GM12878 (cell line): ENCODE measurements around the gene C16orf74. TPM values are rescaled to one million over a fixed set of nuclear protein-coding genes. Genes with fewer than 3 reads are reported as not detected.

Experiments
- ATAC-seq: fragments of 200-7000 bp; cut with Tn5 transposase; 3 replicates; pipeline ENCODE4 v1.9.1; 2020; ENCODE audit warnings: mild to moderate bottlenecking, moderate library complexity
- BruUV-seq: library from RNA; stranded (reverse); fragments of 400-500 nt; replicated peaks from 2 replicates; lab custom pipeline; 2021; lab: Mats Ljungman, UMichigan
- CTCF ChIA-PET: fragments of 300-600 bp; sonication (Branson Sonifier 250); formaldehyde crosslinking; extraction: SDS; loops from one replicate; lab custom pipeline; 2021; ENCODE audit warnings: inconsistent platforms; lab: Yijun Ruan, JAX
- POLR2A ChIA-PET: fragments of 350-600 bp; formaldehyde crosslinking; extraction: SDS; loops from one replicate; lab custom pipeline; 2021; ENCODE audit warnings: inconsistent platforms; lab: Charles Lee
- RAD21 ChIA-PET: fragments of 300-600 bp; sonication (Branson Sonifier 250); formaldehyde crosslinking; loops from one replicate; lab custom pipeline; 2023; ENCODE audit warnings: antibody characterized with exemption; ENCODE audit not compliant: unreplicated experiment; lab: Charles Lee
- SMC1A ChIA-PET: fragments of 300-600 bp; sonication (Branson Sonifier 250); formaldehyde crosslinking; loops from one replicate; lab custom pipeline; 2023; ENCODE audit not compliant: unreplicated experiment, uncharacterized antibody; lab: Charles Lee
- DNase-seq: peaks from one replicate; pipeline ENCODE4 v3.0.0-alpha.2; 2011; ENCODE audit warnings: low read depth, low spot score
- FAIRE-seq: peaks from 3 replicates; lab custom pipeline; 2011; peaks lifted over from hg19 to GRCh38; lab: Jason Lieb, UNC
- H2AFZ ChIP-seq: 2 replicates; pipeline ENCODE4 v1.6.0; 2011; ENCODE audit warnings: low read depth, low read length, control low read depth; ENCODE audit not compliant: control insufficient read depth
- H3K27ac ChIP-seq: 2 replicates; pipeline ENCODE4 v1.5.1; 2011; ENCODE audit warnings: control low read depth; ENCODE audit not compliant: control insufficient read depth, insufficient read depth
- H3K27me3 ChIP-seq, 2 experiments: replicated peaks in 1 of 2; 2 replicates each; pipeline versions ENCODE4 v1.6.0 to v1.6.1; 2011; ENCODE audit warnings: low read length in 1 of 2; ENCODE audit not compliant: control insufficient read depth in 2 of 2, insufficient read depth in 2 of 2
- H3K36me3 ChIP-seq, 2 experiments: 2 replicates each; pipeline ENCODE4 v1.5.1; 2011; ENCODE audit warnings: low read length in 1 of 2; ENCODE audit not compliant: control insufficient read depth in 2 of 2, insufficient read depth in 2 of 2
- H3K4me1 ChIP-seq: 2 replicates; pipeline ENCODE4 v1.6.1; 2011; ENCODE audit warnings: mild to moderate bottlenecking, low read length, moderate library complexity, mixed read lengths; ENCODE audit not compliant: control insufficient read depth, insufficient read depth
- H3K4me2 ChIP-seq: 2 replicates; pipeline ENCODE4 v1.6.0; 2011; ENCODE audit warnings: control low read depth; ENCODE audit not compliant: control insufficient read depth, insufficient read depth
- H3K4me3 ChIP-seq: fragments of 200-600 bp; sonication (generic); 2 replicates; pipeline ENCODE4 v1.5.1; 2016
- H3K79me2 ChIP-seq: 2 replicates; pipeline ENCODE4 v1.6.0; 2011; ENCODE audit warnings: low read length; ENCODE audit not compliant: control insufficient read depth, insufficient read depth
- H3K9ac ChIP-seq: 2 replicates; pipeline ENCODE4 v1.8.0; 2011; ENCODE audit warnings: low read length, control low read depth, mixed read lengths; ENCODE audit not compliant: control insufficient read depth, insufficient read depth
- H3K9me3 ChIP-seq: replicated peaks from 3 replicates; pipeline ENCODE4 v1.5.1; 2011; ENCODE audit warnings: mild to moderate bottlenecking, low read length; ENCODE audit not compliant: control insufficient read depth, insufficient read depth
- H4K20me1 ChIP-seq: 2 replicates; pipeline ENCODE4 v1.6.0; 2011; ENCODE audit not compliant: control insufficient read depth, insufficient read depth
- BRCA1 ChIP-seq: IDR thresholded peaks from 2 replicates; pipeline ENCODE4 v1.6.1; 2011; ENCODE audit warnings: low read depth, low read length, improper control_type of control experiment
- CBFB ChIP-seq: IDR thresholded peaks from 2 replicates; pipeline ENCODE4 v1.6.1; 2016; ENCODE audit warnings: antibody characterized with exemption, low read depth
- CHD4 ChIP-seq: fragments of 200-600 bp; sonication (generic); IDR thresholded peaks from 2 replicates; pipeline ENCODE4 v1.6.1; 2016; ENCODE audit warnings: mild to moderate bottlenecking
- CTCF ChIP-seq, 3 experiments: IDR thresholded peaks in 2 of 3; conservative IDR thresholded peaks in 1 of 3; 2 replicates each; pipeline ENCODE4 v1.5.1; 2011; ENCODE audit warnings: low read depth in 3 of 3, low read length in 3 of 3, mild to moderate bottlenecking in 3 of 3, control low read depth in 2 of 3, moderate library complexity in 2 of 3, inconsistent platforms in 1 of 3, mixed read lengths in 1 of 3; ENCODE audit not compliant: control insufficient read depth in 2 of 3, insufficient read depth in 1 of 3; ENCODE audit errors: extremely low read depth in 1 of 3
- EGR1 ChIP-seq, 2 experiments: IDR thresholded peaks; 1 replicate in 1 of 2; 2 replicates in 1 of 2; pipeline ENCODE4 v1.6.1; 2011 to 2012; ENCODE audit warnings: low read depth in 2 of 2, low read length in 2 of 2, borderline replicate concordance in 1 of 2, mild to moderate bottlenecking in 1 of 2, moderate library complexity in 1 of 2
- KLF5 ChIP-seq: fragments of 450-650 bp; IDR thresholded peaks from 2 replicates; pipeline ENCODE4 v1.6.1; 2014; ENCODE audit warnings: mild to moderate bottlenecking; ENCODE audit not compliant: partially characterized antibody
- MLLT1 ChIP-seq: fragments of 450-650 bp; IDR thresholded peaks from 2 replicates; pipeline ENCODE4 v1.6.1; 2016; ENCODE audit warnings: mild to moderate bottlenecking
- MTA2 ChIP-seq: fragments of 450-650 bp; IDR thresholded peaks from 2 replicates; pipeline ENCODE4 v1.6.1; 2016; ENCODE audit warnings: low read depth, mild to moderate bottlenecking, moderate library complexity
- MTA3 ChIP-seq: IDR thresholded peaks from 2 replicates; pipeline ENCODE4 v1.6.1; 2012; ENCODE audit warnings: low read length, inconsistent platforms, borderline replicate concordance
- NFIC ChIP-seq: IDR thresholded peaks from 2 replicates; pipeline ENCODE4 v1.6.1; 2012; ENCODE audit warnings: low read depth, mild to moderate bottlenecking, inconsistent platforms, low read length, moderate library complexity
- PAX8 ChIP-seq: fragments of 450-650 bp; IDR thresholded peaks from 2 replicates; pipeline ENCODE4 v1.6.1; 2017; ENCODE audit warnings: mild to moderate bottlenecking, moderate library complexity
- RBBP5 ChIP-seq: fragments of 200-600 bp; sonication (generic); conservative IDR thresholded peaks from 2 replicates; pipeline ENCODE4 v1.6.1; 2016
- WGBS: methylation state at CpG from one replicate; pipeline ENCODE4 v1.1.6; 2016; ENCODE audit warnings: low lambda C conversion rate; ENCODE audit not compliant: insufficient replicate concordance, insufficient coverage; ENCODE audit errors: missing lambda C conversion rate; 5-methylcytosine and 5-hydroxymethylcytosine counted together
- in situ Hi-C: fragments of 300-500 bp; cut with MboI; formaldehyde crosslinking; loops from 9 replicates; pipeline ENCODE4 v1.14.3; 2018; ENCODE audit warnings: mixed read lengths
- intact Hi-C: fragments of 100-400 bp; cut with micrococcal nuclease; formaldehyde crosslinking; loops from one replicate; pipeline ENCODE4 v1.14.2; 2022; ENCODE audit not compliant: unreplicated experiment
- polyA plus RNA-seq, 11 experiments: library from polyadenylated mRNA; depleted of rRNA in 4 of 11; unstranded in 6 of 11; stranded (reverse) in 5 of 11; fragments of >200 nt; fragmentation: Nextera tagmentation in 4 of 11; fragmentation: Illumina TruSeq in 1 of 11; extraction: Ambion mirVana in 4 of 11; extraction: Trizol in 1 of 11; gene quantifications; 1 replicate in 1 of 11; 2 replicates in 10 of 11; pipeline versions ENCODE4 v1.2.1 to v1.2.3, GENCODE V29; 2011 to 2016; ENCODE audit warnings: inconsistent platforms in 2 of 11, missing spikeins in 2 of 11, low read depth in 1 of 11
- total RNA-seq, 4 experiments: library from RNA; depleted of rRNA in 3 of 4; stranded (reverse); fragments of >200 nt in 3 of 4; fragmentation: Illumina TruSeq in 1 of 4; extraction: Trizol in 1 of 4; gene quantifications; 2 replicates each; pipeline versions ENCODE4 v1.2.1 to v1.2.3, GENCODE V29; 2013 to 2021

The C16orf74 gene
- total and polyA plus RNA-seq, 10 of the 15 experiments (the other 5 are each of a cell fraction or from before 2014, with no cell fraction given), result 0.23 to 20.1 (median 6.8) TPM

- peak; percentile 86 for TF ChIP-seq MLLT1
- no peak for TF ChIP-seq CBFB
- no peak for TF ChIP-seq RBBP5
- 0 out of 3 replicates have a peak, but pooled peaks of 1 of the 2 experiments have one; percentile 30 for TF ChIP-seq EGR1 (IDR thresholded peaks at IDR 0.05; ENCODE audit: borderline replicate concordance in 1 of 2, low read depth in 2 of 2, low read length in 2 of 2)
- TF ChIP-seq MTA2, result no peak
- TF ChIP-seq MTA3, result no peak
- no peak for TF ChIP-seq KLF5
- TF ChIP-seq NFIC, result no peak
- TF ChIP-seq BRCA1, result no peak
- TF ChIP-seq CTCF (IDR thresholded peaks at IDR 0.05 in 2 of 3, conservative IDR thresholded peaks at IDR 0.05 in 1 of 3; ENCODE audit: control insufficient read depth in 2 of 3, extremely low read depth in 1 of 3, insufficient read depth in 1 of 3, low read depth in 3 of 3, low read length in 3 of 3), result peak in 1 of 3 experiments; percentile 6; a peak in 1 of 6 replicates
- 0 out of 2 replicates have a peak, but pooled peaks have one; percentile 70 for TF ChIP-seq CHD4
- TF ChIP-seq PAX8, result no peak
- in situ Hi-C loops, result no loop called here
- H3K4me2 ChIP-seq, result peak overlapping the region; percentile 58
- H3K4me1 ChIP-seq, result peaks cover 23% of the 10 kb centered on the region
- H4K20me1 ChIP-seq, result no peaks in the 10 kb centered on the region
- FAIRE-seq, result no peak
- peaks cover 0 to 2% of the 10 kb centered on the region in 2 experiments; a peak in 3 of 4 replicates for H3K36me3 ChIP-seq
- POLR2A ChIA-PET, result no interaction called here
- BruUV-seq, result no TSS peak
- RAD21 ChIA-PET, result no interaction called here
- ATAC-seq, result peak; percentile 30
- peak overlapping the region; percentile 86; the same call in 1 of the 2 replicates for H2AFZ ChIP-seq
- DNase-seq, result no peak
- H3K27ac ChIP-seq, result peak overlapping the region; percentile 69
- WGBS, result 3% methylated on average over 49 of the region's 49 CpGs
- CTCF ChIA-PET, result interaction anchor here (0.7 to 1.4 kb wide), 2 partner anchors 28 to 29 kb away, joined by 3 to 6 read pairs; no protein-coding TSS in a partner anchor
- peaks cover 38% of the 10 kb centered on the region for H3K79me2 ChIP-seq
- SMC1A ChIA-PET, result interaction anchor here (2.0 kb wide), 1 partner anchor 71 kb away, joined by 5 read pairs; no protein-coding TSS in a partner anchor
- H3K9me3 ChIP-seq, result no peaks in the 10 kb centered on the region
- H3K27me3 ChIP-seq, result no peaks in the 10 kb centered on the region
- intact Hi-C loops, result loop anchor here (2.0 to 5.0 kb wide), 2 partner anchors 69 to 133 kb away; no protein-coding TSS in a partner anchor
- H3K9ac ChIP-seq, result peak overlapping the region; percentile 80
- H3K4me3 ChIP-seq, result peak overlapping the region; percentile 81
Observed at GRCh38 chr16:85687651-85688471, 63.0 kb downstream of the C16orf74 start.
